ENCODE measurements around the gene DDX53. TPM values are rescaled to one million over a fixed set of nuclear protein-coding genes. Genes with fewer than 3 reads are reported as not detected.

The DDX53 gene
- total and polyA plus RNA-seq, 3 donors from 2014 or later, result 4.6 to 7.1 (median 5.3) TPM

- H3K36me3 ChIP-seq (ENCODE audit: low read depth, missing control alignments), result no peaks in the 10 kb centered on the region
- H3K4me3 ChIP-seq, result no peak overlapping the region
- intact Hi-C loops (cut with DNase I; ENCODE audit: low total_unique reads), result no loop called here
- DNase-seq, result no peak
- H3K9me3 ChIP-seq, result no peaks in the 10 kb centered on the region
- no peaks in the 10 kb centered on the region for H3K27me3 ChIP-seq
- no peak for TF ChIP-seq CTCF (IDR thresholded peaks at IDR 0.05)
- TF ChIP-seq POLR2A (IDR thresholded peaks at IDR 0.05), result no peak
- H3K4me1 ChIP-seq, result no peaks in the 10 kb centered on the region
- no peak overlapping the region for H3K27ac ChIP-seq
- WGBS, 2 donors, result 93 to 95% methylated on average over 4 of the region's 4 CpGs
These were observed 25.1 kb upstream of the DDX53 start for GRCh38 chrX:22974616-22975015.

- H3K9me3 ChIP-seq, result no peaks in the 10 kb centered on the region
- no peaks in the 10 kb centered on the region for H3K36me3 ChIP-seq (ENCODE audit: low read depth, missing control alignments)
- no peaks in the 10 kb centered on the region for H3K4me1 ChIP-seq
- intact Hi-C loops (cut with DNase I; ENCODE audit: low total_unique reads), result no loop called here
- no peak overlapping the region for H3K4me3 ChIP-seq
- H3K27me3 ChIP-seq, result no peaks in the 10 kb centered on the region
- no peak for DNase-seq
- 88 to 92% methylated on average over 1 of the region's 1 CpG for WGBS, 2 donors
- no peak overlapping the region for H3K27ac ChIP-seq
- TF ChIP-seq CTCF (IDR thresholded peaks at IDR 0.05) (no peak), POLR2A (IDR thresholded peaks at IDR 0.05) (no peak)
These were observed 24.0 kb upstream of the DDX53 start for GRCh38 chrX:22975786-22976185.

GRCh38 chrX:22985958-22986357 lies 13.8 kb upstream of the DDX53 start:
- Histone ChIP-seq H3K9me3 (no peaks in the 10 kb centered on the region), H3K4me3 (no peak overlapping the region), H3K4me1 (no peaks in the 10 kb centered on the region), H3K27ac (no peak overlapping the region), H3K36me3 (ENCODE audit: low read depth, missing control alignments) (no peaks in the 10 kb centered on the region), H3K27me3 (no peaks in the 10 kb centered on the region)
- TF ChIP-seq CTCF (IDR thresholded peaks at IDR 0.05) (no peak), POLR2A (IDR thresholded peaks at IDR 0.05) (no peak)
- 94 to 100% methylated on average over 2 of the region's 2 CpGs for WGBS, 2 donors
- no peak for DNase-seq
- intact Hi-C loops (cut with DNase I; ENCODE audit: low total_unique reads), result no loop called here

- WGBS, 2 donors, result 88 to 100% methylated on average over 1 of the region's 1 CpG
These were observed 12.3 kb upstream of the DDX53 start for GRCh38 chrX:22987452-22987851.

More at GRCh38 chrX:22987452-22987851, 12.3 kb upstream of the DDX53 start:
- H3K36me3 ChIP-seq (ENCODE audit: low read depth, missing control alignments), result no peaks in the 10 kb centered on the region
- no peak for DNase-seq
- no peak overlapping the region for H3K4me3 ChIP-seq
- intact Hi-C loops (cut with DNase I; ENCODE audit: low total_unique reads), result no loop called here
- H3K4me1 ChIP-seq, result no peaks in the 10 kb centered on the region
- H3K27ac ChIP-seq, result no peak overlapping the region
- TF ChIP-seq CTCF (IDR thresholded peaks at IDR 0.05) (no peak), POLR2A (IDR thresholded peaks at IDR 0.05) (no peak)
- H3K9me3 ChIP-seq, result no peaks in the 10 kb centered on the region
- no peaks in the 10 kb centered on the region for H3K27me3 ChIP-seq
